HK-2 (cell line): ENCODE results near the gene DICER1.

Experiments
- DNase-seq: peaks from one replicate; pipeline ENCODE4 v3.0.0-alpha.2; 2018; ENCODE audit not compliant: unreplicated experiment

Gene DICER1

DNA sequence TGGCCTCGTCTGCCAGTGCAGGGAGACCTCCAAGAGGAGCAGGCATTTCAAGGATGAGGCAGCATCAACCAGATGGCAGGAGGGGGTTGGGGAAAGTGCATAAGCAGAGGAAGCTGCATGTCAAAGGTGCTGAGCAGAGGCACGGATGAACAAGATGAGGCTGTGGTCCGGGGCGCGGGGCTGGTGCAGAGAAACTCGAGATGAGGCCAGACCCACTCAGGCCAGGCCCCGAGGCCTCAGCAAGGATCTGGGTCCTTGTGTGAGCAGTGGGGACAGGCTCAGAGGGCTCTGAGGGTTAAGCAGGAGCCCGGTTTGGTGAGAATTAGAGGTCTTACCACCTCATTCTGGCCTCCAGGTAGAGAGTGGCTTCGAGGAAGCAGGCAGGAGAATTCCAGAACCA is 98.8 kb downstream of the DICER1 start:
- no peak for DNase-seq

DNA sequence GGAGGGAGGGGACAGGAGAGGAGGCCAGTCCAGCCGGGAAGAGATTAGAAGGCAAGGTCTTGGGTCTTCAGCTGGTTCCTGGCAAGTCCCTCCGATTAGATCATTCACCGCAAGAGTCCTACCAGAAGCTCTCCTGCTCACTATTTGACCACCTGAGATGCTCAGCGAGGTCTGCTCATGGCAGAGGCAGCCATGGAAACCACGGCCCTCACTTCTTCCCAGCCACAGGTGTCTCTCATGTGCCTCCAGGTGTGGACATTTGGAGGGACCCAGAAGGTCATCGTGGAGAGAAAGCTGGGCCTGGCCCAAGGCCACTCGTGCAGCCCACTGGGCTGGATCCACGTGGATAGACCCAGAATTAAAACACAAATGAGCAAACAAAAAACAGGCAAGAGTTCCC is 99.5 kb downstream of the DICER1 start:
- DNase-seq, result no peak

DNA sequence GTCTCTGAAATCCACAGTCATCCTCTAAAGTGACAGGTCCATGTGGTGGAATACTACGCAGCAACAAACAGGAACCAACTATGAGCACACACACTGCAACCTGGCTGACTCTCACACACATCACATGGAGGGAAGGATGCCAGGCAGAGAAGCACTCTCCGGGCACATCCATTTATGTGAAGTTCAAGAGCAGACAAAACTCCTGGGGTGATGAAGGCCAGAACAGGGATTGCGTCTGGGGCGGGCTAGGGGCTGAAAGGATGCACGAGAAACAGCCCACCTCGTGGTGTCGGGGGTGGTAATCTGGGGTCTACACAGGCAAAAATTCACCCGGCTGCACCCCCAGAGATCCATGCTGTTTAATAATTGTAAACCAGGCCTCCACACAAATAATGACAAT is 100.2 kb downstream of the DICER1 start:
- no peak for DNase-seq

DNA sequence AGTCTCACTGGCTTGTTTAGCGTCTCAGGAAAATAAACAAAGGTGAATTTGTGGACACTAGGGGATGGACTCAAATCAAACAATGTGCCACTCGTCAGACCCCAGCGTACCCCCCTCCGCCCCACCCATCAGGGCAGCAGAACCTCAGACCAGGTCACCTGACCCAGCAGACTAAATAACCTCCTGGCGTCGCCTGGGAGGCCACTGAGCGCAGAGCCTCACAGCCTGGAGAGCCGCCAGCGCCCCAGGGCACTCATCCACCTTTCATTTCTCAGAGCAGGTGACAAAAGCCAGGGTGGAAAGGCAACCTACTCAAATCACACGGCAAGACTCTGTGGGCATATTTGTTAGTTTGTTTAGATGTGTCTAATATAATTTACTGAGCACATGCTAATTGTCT is 100.9 kb downstream of the DICER1 start:
- DNase-seq, result no peak

DNA sequence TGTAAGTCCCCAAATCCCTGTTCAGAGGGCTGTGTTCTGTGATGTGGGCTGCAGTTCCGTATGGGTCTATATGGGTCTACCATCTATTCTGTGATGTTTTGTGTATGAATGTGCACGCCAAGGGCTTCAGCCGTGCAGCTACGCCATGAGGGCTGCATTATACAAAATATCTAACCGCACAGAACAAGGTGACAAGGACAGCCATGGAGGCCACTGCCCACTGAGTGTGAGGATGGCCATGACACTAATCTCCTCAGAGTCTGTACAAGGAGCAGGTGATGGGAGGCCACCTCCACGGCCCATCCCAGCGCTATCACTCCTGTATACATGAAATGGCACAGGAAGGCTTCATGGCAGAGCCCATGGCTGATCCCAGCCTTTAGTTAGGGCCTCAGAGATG is 102.0 kb downstream of the DICER1 start:
- DNase-seq, result no peak

DNA sequence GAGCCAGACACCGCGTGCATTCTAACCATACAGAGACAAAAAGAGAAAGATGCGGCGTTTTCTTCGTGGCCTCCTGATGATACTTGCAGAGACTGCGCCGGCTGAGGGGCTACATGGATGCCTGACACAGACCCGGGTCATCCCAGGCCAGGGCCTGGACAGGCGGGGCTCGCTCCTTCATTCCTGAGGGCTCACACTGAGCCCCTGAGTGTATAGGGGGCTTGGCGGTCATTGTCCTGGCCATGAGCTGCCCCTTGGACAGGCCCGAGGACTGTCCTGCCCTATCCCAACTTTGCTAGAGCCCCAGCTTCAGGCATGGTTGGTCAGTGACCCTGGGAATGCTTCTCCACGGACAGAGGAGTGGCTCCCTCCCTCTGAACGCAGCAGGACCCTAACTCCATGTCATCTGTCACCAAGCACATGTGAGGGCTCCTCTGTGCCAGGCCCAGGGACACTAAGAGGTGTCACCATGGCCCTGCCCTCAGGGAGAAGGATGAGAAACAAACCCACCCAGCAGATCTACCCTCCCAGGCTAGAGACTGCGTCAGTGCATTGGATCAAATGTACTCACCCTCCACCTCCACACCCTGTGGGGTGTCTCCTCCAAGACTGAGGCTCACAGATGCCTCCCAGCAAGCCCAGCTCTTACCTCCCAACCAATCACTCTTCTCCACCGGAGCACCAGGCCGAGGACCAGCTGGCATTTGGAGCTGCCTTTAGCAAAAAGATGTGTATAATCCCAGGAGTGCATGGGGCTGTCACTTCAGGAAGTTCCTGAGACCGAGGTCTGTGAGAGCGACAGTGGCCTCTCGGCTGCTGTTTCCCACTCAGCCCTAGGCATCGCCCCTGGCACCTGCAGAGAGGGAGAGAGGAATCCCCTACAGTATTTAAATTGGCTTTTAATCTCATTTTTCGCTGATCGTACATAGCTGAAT is 102.7 kb downstream of the DICER1 start:
- no peak for DNase-seq

DNA sequence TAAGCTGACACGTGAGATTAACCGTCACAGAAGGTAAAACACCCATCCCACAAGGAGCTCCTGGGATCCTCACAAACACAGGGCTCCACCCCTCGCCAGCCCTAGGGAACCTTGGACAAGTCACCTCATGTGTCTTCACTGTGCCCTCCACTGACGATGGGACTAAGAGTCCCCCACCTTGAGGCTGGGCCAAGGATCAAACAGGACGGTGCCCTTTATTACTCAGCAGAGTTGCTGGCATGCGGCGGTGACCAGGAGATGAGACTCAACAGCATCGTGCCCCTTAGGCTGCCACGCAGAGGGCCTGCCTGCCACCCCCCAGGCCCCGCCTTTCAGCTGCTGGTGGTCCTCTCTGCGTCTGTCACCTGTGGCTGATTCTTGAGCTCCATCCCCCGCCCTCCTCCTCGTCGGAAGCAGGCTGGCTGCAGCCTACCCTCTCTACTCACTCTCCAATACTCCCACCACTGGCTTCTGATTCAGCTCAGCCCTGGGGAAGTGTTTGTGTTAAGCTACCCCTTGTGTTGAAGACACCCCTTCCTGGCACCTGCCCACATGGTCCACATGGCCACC is 105.2 kb downstream of the DICER1 start:
- no peak for DNase-seq

DNA sequence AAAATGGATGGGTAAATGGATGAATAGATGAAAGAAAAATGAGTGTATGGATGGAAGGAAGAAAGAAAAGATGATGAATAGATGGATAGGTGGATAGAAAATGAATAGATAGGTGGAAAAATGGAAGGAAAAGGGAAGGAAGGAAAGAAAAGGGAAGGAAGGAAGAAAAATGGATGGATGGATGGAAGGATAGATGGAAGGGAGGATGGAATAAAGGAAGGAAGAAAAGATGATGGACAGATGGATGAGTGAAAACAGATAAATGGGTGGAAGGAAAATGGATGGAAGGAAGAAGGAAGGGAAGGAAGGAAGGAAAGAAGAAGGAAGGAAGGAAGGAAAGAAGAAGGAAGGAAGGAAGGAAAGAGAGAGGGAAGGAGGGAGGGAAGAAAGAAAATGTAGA is 107.4 kb downstream of the DICER1 start:
- DNase-seq, result no peak

DNA sequence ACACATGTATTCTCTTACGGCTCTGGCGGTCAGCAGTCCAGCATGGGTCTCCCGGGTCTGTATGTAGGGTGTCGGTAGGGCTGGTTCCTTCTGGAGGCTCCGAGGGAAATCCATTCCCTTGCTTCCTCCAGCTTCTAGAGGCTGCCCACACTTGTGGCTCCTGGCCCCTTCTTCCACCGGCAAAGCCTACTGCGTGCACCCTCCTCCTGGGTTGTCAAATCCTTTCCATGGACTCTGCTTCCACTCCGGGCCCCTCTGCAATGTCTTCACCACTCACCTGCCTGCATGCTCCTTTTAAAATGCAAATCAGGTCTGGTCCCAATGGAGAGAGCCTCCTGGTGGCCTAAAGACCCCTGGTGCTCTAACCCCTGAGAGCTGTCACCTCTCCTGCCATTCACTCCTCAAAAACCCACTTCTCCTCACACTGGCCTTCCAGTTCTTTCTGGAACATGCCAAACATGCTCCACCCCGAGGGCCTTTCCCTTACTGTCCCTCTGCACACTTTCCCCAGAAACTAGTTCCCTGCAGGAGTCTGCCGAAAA is 108.5 kb downstream of the DICER1 start:
- no peak for DNase-seq

DNA sequence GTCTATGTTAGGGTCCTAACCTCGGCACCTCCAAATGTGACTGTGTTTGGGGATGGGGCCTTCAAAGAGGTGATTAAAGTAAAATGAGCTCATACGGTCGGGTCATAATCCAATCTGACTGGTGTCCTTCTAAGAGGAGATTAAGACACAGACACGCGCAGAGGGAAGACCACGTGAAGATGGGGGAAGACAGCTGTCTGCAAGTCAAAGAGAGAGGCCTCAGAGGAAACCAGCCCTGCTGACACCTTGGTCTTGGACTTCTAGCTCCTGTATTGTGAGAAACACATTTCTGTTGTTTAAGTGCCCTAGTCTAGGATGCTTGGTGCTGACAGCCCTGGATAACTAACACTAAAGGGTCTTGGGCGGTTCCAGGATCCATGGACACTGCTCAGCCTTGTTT is 109.6 kb downstream of the DICER1 start:
- DNase-seq, result no peak

DNA sequence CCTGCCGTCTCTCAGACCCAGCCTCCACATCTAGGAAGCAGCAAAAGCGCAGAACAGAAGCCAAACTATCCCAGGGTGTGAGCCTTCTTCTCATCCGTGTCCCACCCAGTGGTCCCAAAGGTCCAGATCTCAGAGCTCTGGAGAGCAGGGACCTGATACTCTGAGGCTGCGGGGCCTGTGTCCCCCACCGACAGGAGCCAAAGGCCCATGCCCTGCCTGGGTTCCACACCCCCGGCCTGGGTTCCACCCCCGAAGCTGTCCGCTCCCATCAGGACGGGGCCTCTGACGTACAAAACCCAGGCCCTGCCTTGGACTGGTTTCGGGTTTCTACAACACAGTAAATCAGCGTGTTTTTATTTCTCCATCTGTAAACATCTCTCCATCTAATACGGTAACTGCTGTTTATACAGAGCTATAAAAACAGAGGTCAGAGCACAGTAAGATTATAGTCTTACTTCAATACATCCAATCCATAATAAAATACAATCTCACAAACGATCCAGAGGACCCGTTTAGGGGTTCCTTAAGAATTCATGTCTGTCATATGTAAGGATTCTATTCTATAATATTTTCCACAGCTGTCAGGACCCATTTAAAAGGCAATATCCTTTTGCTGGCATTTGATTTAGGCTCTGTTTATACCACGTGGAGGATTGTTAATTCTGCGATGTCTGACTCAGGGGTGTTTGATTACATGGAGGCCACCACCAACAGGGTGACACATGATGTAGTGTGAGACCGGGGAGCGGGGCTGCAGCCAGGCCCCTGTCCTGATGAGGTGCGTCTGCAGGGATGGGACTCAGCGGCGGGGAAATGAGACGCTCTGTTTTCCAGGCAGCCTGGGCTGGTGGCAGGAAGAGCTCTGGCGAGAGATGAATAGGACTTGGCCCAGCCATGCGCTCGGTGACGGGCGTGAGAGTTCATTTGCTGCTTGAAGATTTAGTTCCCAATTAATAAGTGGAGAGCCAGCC is 110.3 kb downstream of the DICER1 start:
- DNase-seq, result no peak

DNA sequence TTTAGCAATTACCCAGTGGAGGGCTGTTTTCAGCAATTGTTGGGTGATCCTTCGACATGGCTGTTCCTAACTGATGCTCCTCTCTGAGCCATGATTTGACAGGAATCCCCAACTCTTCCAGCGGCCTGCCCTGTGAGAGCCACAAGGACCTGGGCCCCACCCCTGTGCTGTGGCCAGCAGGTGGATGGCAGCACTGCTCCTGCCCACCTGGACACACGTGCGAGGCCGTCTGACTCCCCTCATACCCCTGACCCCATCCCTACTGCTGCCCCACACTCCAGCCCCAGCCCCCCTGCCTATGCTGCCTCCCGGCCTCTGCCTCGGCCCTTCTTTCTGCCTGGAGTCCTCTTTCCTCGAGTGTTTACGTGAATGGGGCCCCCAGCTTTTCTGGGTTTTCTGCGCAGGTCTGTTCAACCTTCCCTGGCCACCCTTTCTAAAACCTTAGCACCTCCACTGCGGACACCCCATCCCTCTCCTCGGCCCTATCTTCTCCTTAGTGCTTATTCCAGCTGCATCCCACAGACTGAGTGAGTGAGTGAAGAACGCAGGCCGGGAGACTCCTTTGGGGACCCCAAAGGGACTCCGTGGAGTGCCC is 111.4 kb downstream of the DICER1 start:
- DNase-seq, result no peak

DNA sequence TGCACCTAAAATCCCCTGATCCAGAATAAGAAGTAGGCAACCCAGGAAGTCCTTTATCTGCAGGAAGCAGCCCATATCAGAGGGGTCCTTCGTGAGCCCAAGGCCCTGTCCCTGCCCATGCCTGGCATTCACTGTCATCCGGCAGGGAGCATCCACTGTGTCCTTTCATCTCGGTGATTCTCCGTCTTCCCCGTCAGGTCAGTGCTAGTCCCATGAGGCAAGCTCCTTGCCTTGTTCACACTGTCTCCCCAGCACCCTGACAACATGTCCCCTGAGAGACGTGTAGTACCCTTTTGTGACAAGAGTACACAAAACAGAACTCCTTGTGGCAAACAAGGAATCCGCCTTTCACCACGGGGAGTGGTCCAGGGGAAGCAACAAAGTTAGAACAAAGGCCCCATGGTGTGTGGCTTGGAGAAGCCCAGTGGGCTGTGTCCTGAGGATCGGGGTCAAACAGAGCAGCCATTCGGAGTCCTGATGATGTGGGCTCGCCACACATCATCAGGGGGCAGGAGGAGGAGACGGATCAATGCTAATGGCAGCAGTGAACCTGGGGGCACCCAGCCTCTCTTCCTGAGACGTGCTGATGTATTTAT is 112.1 kb downstream of the DICER1 start:
- no peak for DNase-seq

DNA sequence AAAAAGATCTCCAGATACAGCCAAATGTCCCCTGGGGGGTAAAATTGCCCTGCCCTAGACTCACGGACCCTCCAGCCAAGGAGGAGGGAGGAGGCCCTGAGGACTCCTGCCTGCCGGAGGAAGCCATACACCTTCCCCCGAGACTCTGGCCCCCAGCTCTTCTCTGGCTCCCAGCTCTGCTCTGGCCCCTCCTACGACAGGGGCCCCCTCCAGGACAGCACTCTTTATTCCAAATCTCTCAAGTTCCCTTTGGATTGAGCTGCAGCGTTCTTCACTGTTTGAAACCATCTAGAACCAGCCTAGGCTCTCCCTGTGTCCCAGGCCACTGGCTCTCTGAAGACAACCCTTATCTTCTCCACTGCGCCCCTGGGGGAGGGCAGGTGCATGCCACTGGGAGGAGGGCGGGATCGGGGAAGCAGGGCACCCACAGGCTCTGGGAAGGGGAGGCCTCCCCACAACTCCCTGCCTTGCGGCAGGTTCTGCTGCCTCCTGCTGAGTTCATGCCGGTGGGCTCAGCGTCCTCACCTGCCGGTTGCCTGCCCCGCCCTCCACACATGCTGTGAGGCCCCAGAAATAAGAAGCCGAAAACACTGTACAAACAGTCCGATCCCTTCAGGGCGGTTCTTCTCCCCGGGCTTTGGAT is 112.7 kb downstream of the DICER1 start:
- DNase-seq, result no peak

DNA sequence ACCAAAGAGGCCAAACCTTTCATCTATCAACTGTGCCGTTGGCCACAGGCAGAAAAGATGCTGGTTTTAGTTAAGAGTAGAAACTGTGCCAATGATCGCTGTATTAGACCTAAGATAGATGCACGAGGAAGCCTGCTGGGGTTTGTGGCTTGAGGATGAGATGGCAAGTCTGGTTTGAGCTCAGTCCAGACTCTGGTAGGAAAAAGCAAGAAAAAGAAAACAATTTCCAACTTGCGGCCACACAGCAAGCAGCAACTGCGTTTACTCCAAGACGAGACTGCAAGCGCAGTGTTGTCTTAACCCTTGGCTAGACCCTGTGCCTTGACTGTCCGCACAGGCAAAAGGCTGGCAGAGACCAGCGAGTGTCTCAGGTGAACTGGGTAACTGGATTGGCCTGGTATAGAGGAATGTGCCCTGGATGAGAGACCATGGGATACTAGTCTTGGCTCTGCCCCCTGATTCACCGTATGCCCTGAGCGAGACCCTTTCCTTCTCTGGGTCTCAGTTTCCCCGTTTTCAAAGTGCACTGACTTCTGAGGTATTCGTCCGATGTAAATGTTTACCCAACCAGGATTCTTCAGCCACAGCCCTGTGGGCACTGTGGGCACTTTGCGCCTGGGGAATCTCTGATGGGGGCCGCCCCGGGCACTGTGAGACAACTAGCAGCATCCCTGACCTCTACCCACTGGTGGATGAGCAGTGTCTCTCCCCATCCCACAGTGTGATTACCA is 113.4 kb downstream of the DICER1 start:
- DNase-seq, result no peak

DNA sequence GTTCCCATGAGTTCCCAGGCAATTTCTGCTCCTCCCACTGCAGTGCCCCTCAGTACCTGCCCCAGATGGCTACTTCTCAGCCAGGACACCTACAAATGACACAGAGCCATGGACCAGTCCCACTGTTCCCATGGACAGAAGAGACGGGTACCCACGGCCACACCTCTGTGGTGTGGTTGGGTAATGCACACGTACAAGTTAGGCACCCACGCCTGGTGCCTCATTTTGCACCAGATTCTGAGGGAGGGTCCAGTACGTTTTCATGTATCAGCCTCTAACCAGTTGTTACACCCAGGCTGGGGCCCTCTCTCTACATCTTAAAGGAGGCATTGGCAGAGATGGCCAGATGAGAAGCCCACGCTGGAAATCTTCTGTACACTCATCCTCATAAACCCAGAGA is 114.0 kb downstream of the DICER1 start:
- DNase-seq, result no peak

DNA sequence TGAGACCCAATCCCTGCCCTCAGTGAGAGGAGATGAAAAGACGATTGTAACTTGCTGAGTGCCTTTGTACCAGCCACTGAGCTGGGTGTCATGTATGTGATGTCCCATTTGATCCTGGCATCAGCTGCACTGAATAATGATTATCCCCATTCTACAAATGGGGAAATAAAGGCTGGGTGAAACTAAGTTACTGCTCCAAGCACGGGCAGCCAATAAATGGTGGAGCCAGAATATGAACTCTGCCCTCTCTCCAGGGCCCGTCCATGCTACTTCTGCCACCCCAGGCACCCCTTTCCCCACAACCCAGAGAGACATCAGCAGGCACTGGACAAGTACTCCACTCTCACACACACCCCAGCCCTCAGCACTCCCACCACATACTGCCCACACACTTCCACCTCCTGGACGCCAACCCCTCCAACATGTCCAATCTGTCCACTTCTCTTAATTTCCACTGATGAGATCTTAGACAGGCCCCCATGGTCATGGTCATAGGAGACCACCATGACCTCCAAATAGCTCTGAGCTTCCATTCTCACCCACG is 115.8 kb downstream of the DICER1 start:
- DNase-seq, result no peak

DNA sequence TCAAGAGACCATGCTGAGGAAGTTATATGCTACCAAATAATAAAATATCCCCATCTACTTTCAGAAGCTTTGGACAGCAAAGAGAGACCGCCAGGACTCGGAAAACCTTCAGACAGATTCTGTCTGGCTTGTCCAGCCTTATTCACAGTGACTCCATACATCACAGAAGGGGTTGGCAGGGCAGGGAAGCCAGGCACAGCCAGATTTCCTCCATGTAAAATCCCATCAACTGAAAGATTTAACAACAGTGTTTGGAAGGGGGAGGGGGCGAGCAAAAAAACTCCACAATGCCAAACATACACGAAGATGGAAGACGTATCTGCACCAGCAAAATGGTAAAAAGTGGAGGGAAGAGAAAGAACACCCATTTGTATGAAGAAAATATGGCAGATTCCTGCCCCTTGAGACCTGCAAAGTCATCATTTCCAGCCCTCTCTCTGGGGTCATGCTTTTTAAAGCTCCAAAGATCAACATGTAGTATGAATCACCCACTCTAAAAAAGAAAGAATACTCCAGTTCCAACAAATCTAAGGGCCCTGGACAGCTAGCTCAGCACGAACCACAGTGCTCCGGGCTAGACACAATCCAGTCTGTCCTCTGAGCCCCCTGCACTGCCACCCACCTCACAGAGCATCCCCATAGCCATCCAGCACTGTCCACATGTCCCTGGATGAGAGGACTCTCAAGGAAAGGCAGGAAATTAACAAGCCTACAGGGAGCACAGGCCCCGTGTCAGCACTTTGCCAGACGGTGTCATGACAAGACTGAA is 116.4 kb downstream of the DICER1 start:
- no peak for DNase-seq

DNA sequence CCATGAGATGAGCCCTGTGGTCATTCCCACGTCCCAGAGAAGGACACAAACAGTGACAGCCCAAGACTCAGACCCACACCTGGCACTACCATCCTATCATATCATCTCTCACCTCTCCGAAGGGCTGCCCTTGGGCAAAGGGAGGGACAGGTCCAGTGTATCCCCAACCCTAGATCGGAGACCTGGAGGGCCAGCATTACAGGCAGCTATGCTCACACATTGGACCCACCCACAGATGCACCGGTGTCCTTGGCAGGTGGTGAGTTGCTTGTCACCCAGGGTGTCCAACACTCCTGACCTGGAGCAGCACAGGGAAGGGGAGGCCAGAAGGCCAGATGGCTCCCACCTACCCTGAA is 117.4 kb downstream of the DICER1 start:
- no peak for DNase-seq
